HG03571 (cell line): Measurements from ENCODE around the gene PLSCR5.
A peak's percentile ranks its signal among the peaks of the same experiment; 100 is the strongest.

Source experiments
- ATAC-seq: cut with Tn5 transposase; IDR thresholded peaks from one replicate; pipeline ENCODE4 v1.9.1; 2021; ENCODE audit not compliant: unreplicated experiment

Gene PLSCR5

GRCh38 chr3:146589899-146590508, 15.1 kb downstream of the PLSCR5 start:
- no peak for ATAC-seq

GRCh38 chr3:146585156-146585555, 20.0 kb downstream of the PLSCR5 start:
- no peak for ATAC-seq

DNA sequence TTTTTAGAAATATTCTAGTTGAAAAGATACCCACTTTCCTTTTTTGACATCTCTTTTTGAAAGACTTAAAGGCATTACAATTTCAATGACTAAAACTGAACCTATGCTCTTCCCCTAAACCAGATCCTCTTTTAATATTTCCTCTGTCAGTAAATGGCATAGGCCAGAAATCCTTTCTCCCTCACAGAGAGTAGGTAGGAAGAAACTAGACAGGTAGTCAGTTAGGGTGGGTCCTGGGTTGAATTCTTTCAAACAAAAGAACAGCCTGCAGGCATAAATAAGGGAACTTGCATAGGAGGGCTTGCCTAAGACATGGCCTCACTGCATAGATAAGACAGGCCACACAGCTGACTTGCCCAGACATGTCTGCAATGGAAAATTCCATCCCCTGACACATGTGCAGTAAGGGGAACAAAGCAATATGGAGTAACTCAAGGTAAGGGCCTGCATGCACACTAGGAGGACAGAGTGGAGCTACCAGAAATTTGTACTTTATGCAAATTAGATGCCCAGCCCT, 23.1 kb downstream of the PLSCR5 start:
- ATAC-seq: no peak

- ATAC-seq: no peak
Measured at GRCh38 chr3:146581080-146581601, 24.0 kb downstream of the PLSCR5 start.

DNA sequence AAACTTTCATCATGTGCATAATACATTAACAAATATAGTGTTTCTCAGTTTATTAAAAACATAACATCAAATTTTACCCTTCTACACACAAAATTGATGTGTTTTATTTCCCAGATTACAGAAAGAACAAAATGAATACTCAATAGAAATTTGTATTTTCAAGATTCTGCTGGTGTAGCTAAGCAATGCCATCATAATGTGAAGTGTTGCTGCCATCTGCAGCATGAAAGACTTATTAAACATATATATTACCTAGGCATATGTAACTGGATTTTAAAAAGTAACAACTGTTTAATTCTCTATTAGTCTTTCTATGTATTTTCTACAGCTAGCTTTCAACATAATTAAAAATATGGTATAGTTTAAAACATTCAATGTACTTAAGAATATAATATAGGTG, 27.5 kb downstream of the PLSCR5 start:
- no peak for ATAC-seq

DNA sequence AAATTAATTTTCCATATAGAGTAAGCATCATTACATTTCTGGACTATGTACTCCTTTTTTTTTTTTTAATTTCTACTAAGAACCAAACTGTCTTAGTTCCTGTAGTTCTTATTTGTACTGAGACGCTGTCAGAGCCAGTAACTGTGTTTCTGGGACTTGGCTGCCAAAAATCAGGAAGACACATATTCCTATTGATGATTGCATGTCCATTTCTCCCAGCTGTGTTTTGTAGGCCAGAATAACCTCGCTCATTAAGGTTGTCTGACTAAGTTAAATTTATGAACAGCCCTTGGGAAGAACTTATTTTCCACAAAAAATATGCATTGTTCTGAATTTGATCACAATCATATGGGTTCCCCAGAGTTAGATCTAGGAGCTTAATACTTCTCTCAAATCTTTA, 29.5 kb downstream of the PLSCR5 start:
- ATAC-seq: no peak

DNA sequence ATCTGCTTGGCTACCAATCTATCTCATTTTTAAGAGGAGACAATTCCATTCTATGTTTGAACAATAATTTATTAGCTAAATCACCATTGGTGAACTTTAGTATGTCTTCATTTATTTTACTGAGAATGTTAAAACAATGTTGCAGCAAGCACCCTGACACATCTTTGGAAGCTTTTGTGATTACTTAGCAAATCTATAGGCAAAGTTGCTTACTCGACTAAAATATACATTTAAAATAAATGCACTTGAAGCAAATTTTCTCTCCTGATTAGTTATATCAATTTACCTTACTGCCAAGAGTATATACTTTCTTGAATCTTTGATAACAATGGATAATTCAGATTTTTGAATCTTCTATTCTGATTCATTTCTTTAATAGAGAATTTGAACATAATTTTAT, 31.0 kb downstream of the PLSCR5 start:
- no peak for ATAC-seq

DNA sequence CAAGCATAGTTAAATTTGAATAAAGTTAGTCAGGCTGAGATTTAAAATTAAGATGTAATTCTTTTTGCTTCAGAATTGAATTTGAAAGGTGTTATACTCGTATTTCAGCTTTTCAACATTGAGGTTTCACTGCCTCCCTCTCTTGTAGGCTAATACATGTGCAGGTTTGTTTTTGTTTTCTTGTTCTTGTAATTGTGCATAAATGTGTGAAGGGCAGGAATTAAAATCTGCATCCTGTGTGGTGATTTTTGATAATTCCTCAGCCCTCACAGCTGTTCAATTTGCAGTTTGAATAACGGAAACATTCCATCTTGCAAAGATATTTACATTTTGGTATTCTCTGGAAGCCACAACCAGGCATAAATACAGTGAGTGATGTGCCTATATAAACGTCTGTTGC, 35.8 kb downstream of the PLSCR5 start:
- no peak for ATAC-seq

DNA sequence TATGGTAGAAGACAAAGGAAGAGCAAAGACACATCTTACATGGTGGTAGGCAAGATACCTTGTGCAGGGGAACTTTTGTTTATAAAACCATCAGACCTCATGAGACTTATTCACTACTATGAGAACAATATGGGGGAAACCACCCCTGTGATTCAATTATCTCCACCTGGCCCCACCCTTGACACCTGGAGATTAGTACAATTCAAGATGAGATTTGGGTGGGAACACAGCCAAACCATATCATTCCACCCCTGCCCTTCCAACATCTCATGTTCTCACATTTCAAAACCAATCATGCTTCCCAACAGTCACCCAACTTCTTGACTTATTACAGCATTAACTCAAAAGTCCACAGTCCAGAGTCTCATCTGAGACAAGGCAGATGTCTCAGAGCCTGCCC, 39.0 kb downstream of the PLSCR5 start:
- ATAC-seq: no peak

DNA sequence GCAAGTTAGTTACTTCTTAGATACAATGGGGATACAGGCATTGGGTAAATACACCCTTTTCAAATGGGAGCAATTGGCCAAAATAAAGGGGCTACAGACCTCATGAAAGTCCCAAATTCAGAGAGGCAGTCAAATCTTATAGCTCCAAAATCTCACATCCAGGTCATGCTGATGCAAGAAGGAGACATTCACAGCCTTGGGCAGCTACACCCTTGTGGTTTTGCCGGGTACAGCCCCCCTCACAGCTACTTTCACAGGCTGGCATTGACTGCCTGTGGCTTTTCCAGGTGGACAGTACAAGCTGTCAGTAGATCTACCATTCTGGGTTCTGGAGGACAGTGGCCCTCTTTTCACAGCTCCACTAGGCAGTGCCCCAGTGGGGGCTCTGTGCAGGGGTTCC, 43.3 kb downstream of the PLSCR5 start:
- no peak for ATAC-seq

GRCh38 chr3:146561463-146561862, 43.7 kb downstream of the PLSCR5 start:
- ATAC-seq: no peak

DNA sequence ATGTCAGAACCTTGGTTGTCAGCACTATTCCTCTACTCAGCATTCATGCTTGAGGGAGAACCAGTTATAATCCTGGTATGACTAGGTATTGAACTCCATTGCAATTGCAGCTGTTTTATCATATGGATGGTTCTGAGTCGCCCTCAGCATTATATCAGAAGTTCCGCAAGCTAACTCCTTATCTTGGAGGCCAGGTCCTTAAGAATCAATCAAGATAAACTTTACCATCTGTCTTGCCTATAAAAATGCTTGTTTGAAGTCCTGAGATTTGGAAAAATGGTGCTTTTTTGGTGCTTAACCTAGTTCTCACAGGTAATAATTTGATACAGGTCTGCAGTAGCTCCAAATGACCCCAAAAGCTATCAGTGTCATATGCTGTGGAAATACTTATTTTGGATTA, 44.5 kb downstream of the PLSCR5 start:
- ATAC-seq: no peak

GRCh38 chr3:146559388-146559787, 45.8 kb downstream of the PLSCR5 start:
- no peak for ATAC-seq

- no peak for ATAC-seq
Measured at GRCh38 chr3:146558781-146559180, 46.4 kb downstream of the PLSCR5 start.

DNA sequence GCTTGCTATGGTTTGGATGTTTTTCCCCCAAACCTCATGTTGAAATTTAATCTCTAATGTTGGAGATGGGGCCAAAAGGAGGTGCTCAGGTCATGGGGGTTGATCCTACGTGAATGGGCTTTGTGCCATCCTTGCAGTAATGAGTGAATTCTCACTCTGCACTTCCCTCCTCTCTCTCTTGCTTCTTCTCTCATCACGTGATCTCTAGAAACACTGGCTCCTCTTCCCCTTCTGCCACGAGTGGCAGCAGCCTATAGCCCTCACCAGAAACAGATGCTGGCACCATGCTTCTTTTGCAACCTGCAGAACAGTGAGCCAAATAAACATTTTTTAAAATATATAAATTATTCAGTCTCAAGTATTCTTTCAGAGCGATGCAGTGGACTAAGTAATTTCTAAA, 47.4 kb downstream of the PLSCR5 start:
- no peak for ATAC-seq

- no peak for ATAC-seq
Measured at GRCh38 chr3:146555311-146555710, 49.8 kb downstream of the PLSCR5 start.

- ATAC-seq: no peak
Measured at GRCh38 chr3:146554151-146554760, 50.9 kb downstream of the PLSCR5 start.

GRCh38 chr3:146550743-146551510, 54.2 kb downstream of the PLSCR5 start:
- ATAC-seq: peak; percentile 92

GRCh38 chr3:146550070-146550615, 55.0 kb downstream of the PLSCR5 start:
- no peak for ATAC-seq

- ATAC-seq: no peak
Measured at GRCh38 chr3:146547235-146547835, 57.8 kb downstream of the PLSCR5 start.

GRCh38 chr3:146546366-146546965, 58.7 kb downstream of the PLSCR5 start:
- ATAC-seq: no peak
